Hepatocyte (in vitro differentiated cells): ENCODE measurements around the gene CD22. TPM values are rescaled to one million over a fixed set of nuclear protein-coding genes. Genes with fewer than 3 reads are reported as not detected.

Source experiments
- DNase-seq: peaks from one replicate; pipeline ENCODE4 v3.0.0-alpha.2; 2016; ENCODE audit warnings: low spot score
- H2AFZ ChIP-seq: fragments of 200-600 bp; sonication (generic); 2 replicates; pipeline ENCODE4 v1.6.0; 2016; ENCODE audit warnings: antibody characterized with exemption, mild to moderate bottlenecking
- H3K27ac ChIP-seq: fragments of 200-600 bp; sonication (generic); 2 replicates; pipeline ENCODE4 v1.5.1; 2016; ENCODE audit warnings: mild to moderate bottlenecking
- H3K27me3 ChIP-seq: fragments of 200-600 bp; sonication (generic); 2 replicates; pipeline ENCODE4 v1.6.1; 2016
- H3K36me3 ChIP-seq: fragments of 200-600 bp; sonication (generic); replicated peaks from 2 replicates; pipeline ENCODE4 v1.5.1; 2016; ENCODE audit warnings: low read depth; ENCODE audit not compliant: insufficient read depth
- H3K4me1 ChIP-seq: fragments of 200-600 bp; sonication (generic); 2 replicates; pipeline ENCODE4 v1.5.1; 2016; ENCODE audit warnings: mild to moderate bottlenecking, moderate library complexity; ENCODE audit not compliant: insufficient read depth
- H3K4me2 ChIP-seq: fragments of 200-600 bp; sonication (generic); 2 replicates; pipeline ENCODE4 v1.6.0; 2016
- H3K4me3 ChIP-seq: fragments of 200-600 bp; sonication (generic); 2 replicates; pipeline ENCODE4 v1.5.1; 2016; ENCODE audit warnings: mild to moderate bottlenecking
- H3K79me2 ChIP-seq: fragments of 200-600 bp; sonication (generic); 2 replicates; pipeline ENCODE4 v1.6.0; 2017; ENCODE audit warnings: mild to moderate bottlenecking
- H3K9me2 ChIP-seq: fragments of 200-600 bp; sonication (generic); replicated peaks from 2 replicates; pipeline ENCODE4 v1.6.0; 2017; ENCODE audit warnings: mild to moderate bottlenecking; ENCODE audit not compliant: insufficient read depth
- H3K9me3 ChIP-seq: fragments of 200-600 bp; sonication (generic); 2 replicates; pipeline ENCODE4 v1.5.1; 2016; ENCODE audit warnings: low read depth, mild to moderate bottlenecking
- H4K20me1 ChIP-seq: fragments of 200-600 bp; sonication (generic); 2 replicates; pipeline ENCODE4 v1.6.0; 2016; ENCODE audit warnings: mild to moderate bottlenecking; ENCODE audit not compliant: insufficient read depth, poor library complexity, severe bottlenecking
- CTCF ChIP-seq: fragments of 200-600 bp; sonication (generic); IDR thresholded peaks from 2 replicates; pipeline ENCODE4 v1.5.1; 2016; ENCODE audit warnings: antibody characterized with exemption, mild to moderate bottlenecking; ENCODE audit not compliant: poor library complexity
- EZH2 ChIP-seq: fragments of 200-600 bp; sonication (generic); IDR thresholded peaks from 2 replicates; pipeline ENCODE4 v1.6.1; 2016; ENCODE audit warnings: antibody characterized with exemption, mild to moderate bottlenecking, borderline replicate concordance
- EZH2phosphoT487 ChIP-seq: fragments of 200-600 bp; sonication (generic); IDR thresholded peaks from one replicate; pipeline ENCODE4 v1.6.1; 2018; ENCODE audit warnings: antibody characterized with exemption, mild to moderate bottlenecking, low read depth, moderate library complexity; ENCODE audit not compliant: unreplicated experiment, severe bottlenecking
- WGBS: methylation state at CpG from one replicate; pipeline ENCODE4 v1.1.6; 2016; ENCODE audit warnings: low lambda C conversion rate; ENCODE audit errors: missing lambda C conversion rate; 5-methylcytosine and 5-hydroxymethylcytosine counted together
- polyA plus RNA-seq: library from polyadenylated mRNA; unstranded; fragments of >200 nt; fragmentation: Nextera tagmentation; extraction: Ambion mirVana; gene quantifications from 2 replicates; pipeline ENCODE4 v1.2.1, GENCODE V29; 2016
- total RNA-seq: library from RNA; depleted of rRNA; stranded (reverse); fragments of >200 nt; gene quantifications from 2 replicates; pipeline ENCODE4 v1.2.3, GENCODE V29; 2014

The CD22 gene
- total and polyA plus RNA-seq, 2 experiments from 2014 or later = 1.6 TPM; not detected in 1

GRCh38 chr19:35337984-35338296, 9.0 kb downstream of the CD22 start:
- H3K4me1 ChIP-seq = no peaks in the 10 kb centered on the region
- WGBS = 90% methylated on average over 13 of the region's 13 CpGs
- no peak overlapping the region for H3K4me2 ChIP-seq

GRCh38 chr19:35340431-35340830, 11.4 kb downstream of the CD22 start:
- no peak for TF ChIP-seq EZH2
- no peak for TF ChIP-seq EZH2phosphoT487
- no peak for TF ChIP-seq CTCF
- Histone ChIP-seq H3K9me2 (no peaks in the 10 kb centered on the region), H3K27ac (no peak overlapping the region), H4K20me1 (no peaks in the 10 kb centered on the region), H3K36me3 (no peaks in the 10 kb centered on the region), H3K4me2 (no peak overlapping the region), H3K4me1 (no peaks in the 10 kb centered on the region), H3K27me3 (no peaks in the 10 kb centered on the region), H3K9me3 (no peaks in the 10 kb centered on the region), H3K79me2 (no peaks in the 10 kb centered on the region), H2AFZ (no peak overlapping the region), H3K4me3 (no peak overlapping the region)
- no peak for DNase-seq
- 84% methylated on average over 11 of the region's 11 CpGs for WGBS

More at GRCh38 chr19:35337984-35338296, 9.0 kb downstream of the CD22 start:
- no peaks in the 10 kb centered on the region for H4K20me1 ChIP-seq
- DNase-seq = no peak
- H3K9me3 ChIP-seq = no peaks in the 10 kb centered on the region
- H3K4me3 ChIP-seq = no peak overlapping the region
- no peak overlapping the region for H2AFZ ChIP-seq
- H3K9me2 ChIP-seq = no peaks in the 10 kb centered on the region
- no peaks in the 10 kb centered on the region for H3K79me2 ChIP-seq
- H3K27ac ChIP-seq = no peak overlapping the region
- TF ChIP-seq EZH2phosphoT487 (no peak), EZH2 (no peak), CTCF (no peak)
- H3K36me3 ChIP-seq = no peaks in the 10 kb centered on the region
- no peaks in the 10 kb centered on the region for H3K27me3 ChIP-seq

GRCh38 chr19:35341006-35341405, 12.0 kb downstream of the CD22 start:
- Histone ChIP-seq H3K4me3 (no peak overlapping the region), H3K9me3 (no peaks in the 10 kb centered on the region), H4K20me1 (no peaks in the 10 kb centered on the region), H2AFZ (no peak overlapping the region), H3K4me2 (no peak overlapping the region), H3K4me1 (no peaks in the 10 kb centered on the region), H3K79me2 (no peaks in the 10 kb centered on the region), H3K9me2 (no peaks in the 10 kb centered on the region), H3K27me3 (no peaks in the 10 kb centered on the region), H3K36me3 (no peaks in the 10 kb centered on the region), H3K27ac (no peak overlapping the region)
- TF ChIP-seq EZH2 = no peak
- no peak for TF ChIP-seq CTCF
- no peak for TF ChIP-seq EZH2phosphoT487
- no peak for DNase-seq
- 94% methylated on average over 15 of the region's 16 CpGs for WGBS

- Histone ChIP-seq H3K4me2 (no peak overlapping the region), H3K27me3 (no peaks in the 10 kb centered on the region), H3K27ac (no peak overlapping the region), H2AFZ (no peak overlapping the region), H3K4me1 (no peaks in the 10 kb centered on the region), H4K20me1 (no peaks in the 10 kb centered on the region), H3K4me3 (no peak overlapping the region), H3K36me3 (no peaks in the 10 kb centered on the region), H3K9me2 (no peaks in the 10 kb centered on the region), H3K9me3 (no peaks in the 10 kb centered on the region), H3K79me2 (no peaks in the 10 kb centered on the region)
- TF ChIP-seq EZH2phosphoT487 = no peak
- no peak for DNase-seq
- 94% methylated on average over 14 of the region's 14 CpGs for WGBS
Measured at GRCh38 chr19:35341565-35342225, 12.7 kb downstream of the CD22 start.
